H1 (cell line): ENCODE results near the gene SCIMP. TPM values are rescaled to one million over a fixed set of nuclear protein-coding genes. Genes with fewer than 3 reads are reported as not detected.

Experiments
- CTCF ChIA-PET: fragments of 300-600 bp; sonication (Branson Sonifier 250); formaldehyde crosslinking; loops from one replicate; lab custom pipeline; 2021; ENCODE audit not compliant: partially characterized antibody; lab: Charles Lee
- POLR2A ChIA-PET: fragments of 300-600 bp; sonication (Branson Sonifier 250); formaldehyde crosslinking; loops from one replicate; lab custom pipeline; 2021; ENCODE audit warnings: inconsistent platforms; ENCODE audit not compliant: partially characterized antibody; lab: Charles Lee
- DNase-seq, 2 experiments: peaks; one replicate each; pipeline versions ENCODE4 v3.0.0 to v3.0.0-alpha.2; 2010 to 2022; ENCODE audit warnings: low spot score in 2 of 2, low read depth in 1 of 2, mixed read lengths in 1 of 2
- FAIRE-seq: peaks from 2 replicates; lab custom pipeline; 2011; peaks lifted over from hg19 to GRCh38; lab: Jason Lieb, UNC
- H2AFZ ChIP-seq: 2 replicates; pipeline ENCODE4 v1.8.1; 2012; ENCODE audit warnings: low read length, inconsistent platforms
- H2AK5ac ChIP-seq: 2 replicates; pipeline ENCODE4 v1.6.1; 2013; ENCODE audit warnings: low read depth, low read length
- H2BK120ac ChIP-seq: replicated peaks from 2 replicates; pipeline ENCODE3; 2013; ENCODE audit warnings: low read depth, low read length, inconsistent platforms
- H2BK12ac ChIP-seq: 2 replicates; pipeline ENCODE4 v1.6.1; 2013; ENCODE audit warnings: low read depth, low read length
- H2BK15ac ChIP-seq: 2 replicates; pipeline ENCODE4 v1.6.1; 2013; ENCODE audit warnings: low read length
- H2BK20ac ChIP-seq: 2 replicates; pipeline ENCODE4 v1.6.1; 2013; ENCODE audit warnings: low read length
- H2BK5ac ChIP-seq: 2 replicates; pipeline ENCODE4 v1.6.1; 2013; ENCODE audit warnings: low read depth, low read length
- H3K14ac ChIP-seq: 2 replicates; pipeline ENCODE4 v1.6.1; 2013; ENCODE audit warnings: inconsistent platforms; ENCODE audit not compliant: insufficient read length
- H3K18ac ChIP-seq: 2 replicates; pipeline ENCODE4 v1.6.1; 2013; ENCODE audit warnings: low read length; ENCODE audit errors: extremely low read depth
- H3K23ac ChIP-seq: 2 replicates; pipeline ENCODE4 v1.6.1; 2013; ENCODE audit warnings: inconsistent platforms; ENCODE audit not compliant: insufficient read length
- H3K23me2 ChIP-seq: 2 replicates; pipeline ENCODE4 v1.6.1; 2013; ENCODE audit warnings: low read depth, low read length
- H3K27ac ChIP-seq: 2 replicates; pipeline ENCODE4 v1.6.1; 2011; ENCODE audit warnings: low read depth, low read length, inconsistent platforms
- H3K27me3 ChIP-seq, 4 experiments: replicated peaks in 1 of 4; 1 replicate in 1 of 4; 2 replicates in 3 of 4; pipeline versions ENCODE4 v1.6.1 to v1.8.1; 2011 to 2013; ENCODE audit warnings: low read length in 3 of 4, mild to moderate bottlenecking in 3 of 4, inconsistent platforms in 2 of 4, mixed read lengths in 2 of 4, moderate library complexity in 1 of 4; ENCODE audit not compliant: control insufficient read depth in 3 of 4, insufficient read depth in 3 of 4; ENCODE audit errors: extremely low read depth in 1 of 4
- H3K36me3 ChIP-seq, 4 experiments: 2 replicates each; pipeline versions ENCODE4 v1.6.1 to v1.8.1; 2011 to 2013; ENCODE audit warnings: mild to moderate bottlenecking in 4 of 4, low read length in 3 of 4, moderate library complexity in 2 of 4, control low read depth in 1 of 4, inconsistent platforms in 1 of 4; ENCODE audit not compliant: insufficient read depth in 4 of 4, control insufficient read depth in 2 of 4
- H3K4ac ChIP-seq: replicated peaks from 2 replicates; pipeline ENCODE3; 2013; ENCODE audit warnings: low read length, low read depth, mixed read lengths, inconsistent platforms; ENCODE audit not compliant: insufficient read length
- H3K4me1 ChIP-seq, 4 experiments: replicated peaks in 1 of 4; 1 replicate in 1 of 4; 2 replicates in 3 of 4; pipeline versions ENCODE4 v1.6.1 to v1.8.1; 2011 to 2013; ENCODE audit warnings: low read length in 3 of 4, inconsistent platforms in 2 of 4, mixed read lengths in 1 of 4; ENCODE audit not compliant: insufficient read depth in 4 of 4, control insufficient read depth in 3 of 4
- H3K4me2 ChIP-seq, 2 experiments: 2 replicates each; pipeline versions ENCODE4 v1.6.1 to v1.8.1; 2011 to 2013; ENCODE audit warnings: low read depth in 2 of 2, low read length in 2 of 2, control low read depth in 1 of 2, inconsistent platforms in 1 of 2, mild to moderate bottlenecking in 1 of 2; ENCODE audit not compliant: insufficient read depth in 1 of 2
- H3K4me3 ChIP-seq, 4 experiments: fragments of 200-600, 300-600 bp in 1 of 4; sonication (generic), shearing (Covaris generic), sonication (Bioruptor Twin) in 1 of 4; 2 replicates each; pipeline versions ENCODE4 v1.5.1 to v1.8.1; 2011 to 2016; ENCODE audit warnings: low read length in 4 of 4, low read depth in 3 of 4, control low read depth in 2 of 4, inconsistent platforms in 2 of 4, mild to moderate bottlenecking in 2 of 4, mixed read lengths in 1 of 4, moderate library complexity in 1 of 4; ENCODE audit not compliant: insufficient read depth in 2 of 4; ENCODE audit errors: extremely low read depth in 1 of 4
- H3K56ac ChIP-seq: replicated peaks from 2 replicates; pipeline ENCODE3; 2013; ENCODE audit warnings: low read depth, mild to moderate bottlenecking, mixed read lengths, low read length, inconsistent platforms; ENCODE audit not compliant: insufficient read length
- H3K79me1 ChIP-seq: 2 replicates; pipeline ENCODE4 v1.6.1; 2013; ENCODE audit warnings: low read depth, low read length, control low read depth
- H3K79me2 ChIP-seq, 2 experiments: 2 replicates each; pipeline versions ENCODE4 v1.6.1 to v1.8.1; 2012 to 2013; ENCODE audit warnings: low read length in 2 of 2, mild to moderate bottlenecking in 2 of 2, inconsistent platforms in 1 of 2; ENCODE audit not compliant: insufficient read depth in 2 of 2, control insufficient read depth in 1 of 2
- H3K9ac ChIP-seq, 4 experiments: replicated peaks in 1 of 4; 1 replicate in 1 of 4; 2 replicates in 3 of 4; pipeline versions ENCODE4 v1.6.1 to v1.8.1; 2011 to 2013; ENCODE audit warnings: low read depth in 3 of 4, low read length in 3 of 4, control low read depth in 2 of 4, mild to moderate bottlenecking in 2 of 4, moderate library complexity in 2 of 4, inconsistent platforms in 1 of 4; ENCODE audit errors: extremely low read depth in 1 of 4
- H3K9me3 ChIP-seq, 2 experiments: 2 replicates each; pipeline versions ENCODE4 v1.6.1 to v1.8.1; 2012 to 2013; ENCODE audit warnings: mild to moderate bottlenecking in 2 of 2, moderate library complexity in 2 of 2, control low read depth in 1 of 2, inconsistent platforms in 1 of 2, low read depth in 1 of 2, low read length in 1 of 2, mixed read lengths in 1 of 2; ENCODE audit not compliant: insufficient read depth in 2 of 2
- H4K20me1 ChIP-seq, 2 experiments: replicated peaks in 1 of 2; 2 replicates each; pipeline versions ENCODE3 to v1.8.1; 2011 to 2013; ENCODE audit warnings: inconsistent platforms in 2 of 2, low read length in 2 of 2, mild to moderate bottlenecking in 1 of 2; ENCODE audit not compliant: insufficient read depth in 2 of 2, control insufficient read depth in 1 of 2
- H4K5ac ChIP-seq: 2 replicates; pipeline ENCODE4 v1.6.1; 2013; ENCODE audit warnings: low read length, low read depth, mixed read lengths, inconsistent platforms; ENCODE audit not compliant: insufficient read length
- H4K8ac ChIP-seq: 2 replicates; pipeline ENCODE4 v1.8.0; 2013; ENCODE audit warnings: mild to moderate bottlenecking, moderate library complexity, low read length, inconsistent platforms; ENCODE audit not compliant: insufficient read depth; ENCODE audit errors: extremely low read depth
- H4K91ac ChIP-seq: replicated peaks from 2 replicates; pipeline ENCODE3; 2013; ENCODE audit warnings: low read length, mixed read lengths, inconsistent platforms; ENCODE audit not compliant: insufficient read length
- CTCF ChIP-seq, 3 experiments: IDR thresholded peaks; 1 replicate in 2 of 3; 2 replicates in 1 of 3; pipeline versions ENCODE4 v1.5.1 to v1.6.1; 2011; ENCODE audit warnings: low read length in 3 of 3, mild to moderate bottlenecking in 3 of 3, inconsistent platforms in 2 of 3, low read depth in 1 of 3, moderate library complexity in 1 of 3; ENCODE audit not compliant: insufficient read depth in 1 of 3; ENCODE audit errors: control extremely low read depth in 1 of 3
- SIRT6 ChIP-seq: IDR thresholded peaks from one replicate; pipeline ENCODE4 v1.7.1; 2012; ENCODE audit warnings: low read length, inconsistent platforms
- TAF1 ChIP-seq: IDR thresholded peaks from 2 replicates; pipeline ENCODE4 v1.6.1; 2011; ENCODE audit warnings: mild to moderate bottlenecking, low read depth, low read length
- ZNF274 ChIP-seq: IDR thresholded peaks from 2 replicates; pipeline ENCODE4 v1.7.0; 2012; ENCODE audit warnings: low read length, borderline replicate concordance; ENCODE audit errors: extremely low read depth
- polyA plus RNA-seq, 7 experiments: library from polyadenylated mRNA; depleted of rRNA in 3 of 7; stranded (reverse) in 5 of 7; unstranded in 2 of 7; fragments of >200 nt in 5 of 7; fragments of 200-250 nt in 2 of 7; gene quantifications; 1 replicate in 5 of 7; 2 replicates in 1 of 7; 4 replicates in 1 of 7; pipeline versions ENCODE4 v1.2.1 to v1.2.3, GENCODE V29; 2011 to 2013; ENCODE audit warnings: missing spikeins in 2 of 7, mixed read lengths in 2 of 7
- total RNA-seq: library from RNA; stranded (reverse); fragmentation: NEBNext Ultra II Directional; extraction: Animal tissue kit (Norgen Biotek cat#: 25700); gene quantifications from 2 replicates; pipeline ENCODE4 v1.2.1, GENCODE V29; 2021
- TF ChIP-seq, protein P1 (sequence below): IDR thresholded peaks from 2 replicates; pipeline ENCODE4 v1.6.1; 2012; ENCODE audit warnings: inconsistent platforms

SCIMP gene
- total and polyA plus RNA-seq, 2 of the 8 experiments (the other 6 are each of a cell fraction or from before 2014, with no cell fraction given): not detected

DNA sequence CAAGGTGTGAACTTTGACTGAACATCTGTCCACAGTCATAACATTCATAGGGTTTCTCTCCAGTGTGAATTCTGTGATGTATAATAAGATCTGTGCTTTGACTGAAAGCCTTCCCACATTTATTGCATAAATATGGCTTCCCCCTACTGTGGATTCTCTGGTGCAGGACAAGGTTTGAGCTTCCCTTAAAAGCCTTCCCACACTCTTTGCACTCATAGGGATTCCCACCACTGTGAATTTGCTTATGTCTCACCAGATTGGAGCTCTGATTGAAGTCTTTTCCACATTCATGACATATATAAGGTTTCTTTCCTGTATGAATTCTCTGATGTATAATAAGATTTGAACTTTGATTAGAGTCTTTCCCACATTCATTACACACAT is 51.3 kb downstream of the SCIMP start:
- H3K36me3 ChIP-seq: peaks cover 0 to 80% (median 25%) of the 10 kb centered on the region in 4 experiments; a peak in 5 of 8 replicates
- H2AK5ac ChIP-seq: no peak overlapping the region
- no peak overlapping the region for H2AFZ ChIP-seq
- no peaks in the 10 kb centered on the region for H4K20me1 ChIP-seq
- H3K4ac ChIP-seq: no peak overlapping the region
- no peak overlapping the region for H2BK5ac ChIP-seq
- CTCF ChIA-PET: interaction anchor here (1.2 kb wide), 1 partner anchor 128 kb away, joined by 3 read pairs; no protein-coding TSS in a partner anchor
- no peak overlapping the region for H3K14ac ChIP-seq
- H3K27ac ChIP-seq: no peak overlapping the region
- POLR2A ChIA-PET: interaction anchor here (1.0 to 3.4 kb wide), 4 partner anchors 8 to 79 kb away, joined by 3 to 23 read pairs (median 8); partner anchors contain the start of genes ZNF232 and ZNF594
- no peak overlapping the region for H3K18ac ChIP-seq
- H3K56ac ChIP-seq: no peak overlapping the region
- H3K79me2 ChIP-seq: no peaks in the 10 kb centered on the region
- no peak overlapping the region for H4K8ac ChIP-seq
- FAIRE-seq: no peak
- H2BK20ac ChIP-seq: no peak overlapping the region
- no peak overlapping the region for H2BK12ac ChIP-seq
- no peak overlapping the region for H4K5ac ChIP-seq
- H3K4me1 ChIP-seq: no peaks in the 10 kb centered on the region
- H4K91ac ChIP-seq: no peak overlapping the region
- no peak overlapping the region for H2BK15ac ChIP-seq
- peak overlapping the region in 1 of 4 experiments; percentile 22; a peak in 1 of 8 replicates for H3K4me3 ChIP-seq
- no peak overlapping the region for H3K4me2 ChIP-seq
- DNase-seq: no peak
- H3K27me3 ChIP-seq: no peaks in the 10 kb centered on the region
- no peak overlapping the region for H3K9ac ChIP-seq
- H3K79me1 ChIP-seq: no peaks in the 10 kb centered on the region
- no peaks in the 10 kb centered on the region for H3K23me2 ChIP-seq
- peaks cover 90 to 93% of the 10 kb centered on the region in 2 experiments for H3K9me3 ChIP-seq
- no peak overlapping the region for H3K23ac ChIP-seq
- TF ChIP-seq ZNF274: peak; percentile 66; the same call in 1 of the 2 replicates
- no peak for TF ChIP-seq SIRT6
- TF ChIP-seq TAF1: no peak
- TF ChIP-seq, protein P1, sequence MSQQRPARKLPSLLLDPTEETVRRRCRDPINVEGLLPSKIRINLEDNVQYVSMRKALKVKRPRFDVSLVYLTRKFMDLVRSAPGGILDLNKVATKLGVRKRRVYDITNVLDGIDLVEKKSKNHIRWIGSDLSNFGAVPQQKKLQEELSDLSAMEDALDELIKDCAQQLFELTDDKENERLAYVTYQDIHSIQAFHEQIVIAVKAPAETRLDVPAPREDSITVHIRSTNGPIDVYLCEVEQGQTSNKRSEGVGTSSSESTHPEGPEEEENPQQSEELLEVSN: no peak
- TF ChIP-seq CTCF (IDR thresholded peaks at IDR 0.05; ENCODE audit: control extremely low read depth in 1 of 3, insufficient read depth in 1 of 3, low read depth in 1 of 3, low read length in 3 of 3): no peak
- H2BK120ac ChIP-seq: no peak overlapping the region
